Panc1 (cell line): ENCODE data around the gene CD80. TPM values are rescaled to one million over a fixed set of nuclear protein-coding genes. Genes with fewer than 3 reads are reported as not detected.

ENCODE experiments used
- ATAC-seq: fragments of 200-7000 bp; cut with Tn5 transposase; 2 replicates; pipeline ENCODE4 v1.9.1; 2020; ENCODE audit warnings: mild to moderate bottlenecking, moderate library complexity
- BruUV-seq: library from RNA; stranded (reverse); fragments of 400-500 nt; replicated peaks from 2 replicates; lab custom pipeline; 2021; lab: Mats Ljungman, UMichigan
- CTCF ChIA-PET: fragments of 300-600 bp; sonication (Branson Sonifier 250); formaldehyde crosslinking; loops from one replicate; lab custom pipeline; 2022; ENCODE audit warnings: antibody characterized with exemption; lab: Charles Lee
- POLR2A ChIA-PET: fragments of 300-600 bp; sonication (Branson Sonifier 250); formaldehyde crosslinking; loops from one replicate; lab custom pipeline; 2022; ENCODE audit warnings: antibody characterized with exemption; lab: Charles Lee
- DNase-seq: peaks from one replicate; pipeline ENCODE4 v3.0.0-alpha.2; 2010; ENCODE audit warnings: low read depth, low spot score
- H3K27ac ChIP-seq: 2 replicates; pipeline ENCODE4 v1.5.1; 2011; ENCODE audit warnings: mild to moderate bottlenecking, low read length, inconsistent platforms
- H3K27me3 ChIP-seq: fragments of 200-500 bp; sonication (Bioruptor generic); 2 replicates; pipeline ENCODE4 v1.6.0; 2014; ENCODE audit warnings: low read length, inconsistent platforms; ENCODE audit not compliant: control insufficient read depth, insufficient read depth
- H3K36me3 ChIP-seq: fragments of 200-500 bp; sonication (Bioruptor generic); 2 replicates; pipeline ENCODE4 v1.5.1; 2014; ENCODE audit warnings: inconsistent platforms, mild to moderate bottlenecking, low read length, moderate library complexity; ENCODE audit not compliant: control insufficient read depth, insufficient read depth
- H3K4me1 ChIP-seq: 2 replicates; pipeline ENCODE4 v1.5.1; 2011; ENCODE audit warnings: inconsistent platforms, mild to moderate bottlenecking, low read length, moderate library complexity; ENCODE audit not compliant: control insufficient read depth, insufficient read depth
- H3K4me3 ChIP-seq, 2 experiments: 2 replicates each; pipeline ENCODE4 v1.5.1; 2011 to 2012; ENCODE audit warnings: low read depth in 2 of 2, low read length in 2 of 2, mild to moderate bottlenecking in 2 of 2, inconsistent platforms in 1 of 2, moderate library complexity in 1 of 2
- H3K9me3 ChIP-seq: fragments of 200-500 bp; sonication (Bioruptor generic); 2 replicates; pipeline ENCODE4 v1.5.1; 2014; ENCODE audit warnings: low read depth, mild to moderate bottlenecking, inconsistent platforms, low read length, moderate library complexity; ENCODE audit not compliant: control insufficient read depth, insufficient read depth
- CTCF ChIP-seq: fragments of 450-650 bp; IDR thresholded peaks from 2 replicates; pipeline ENCODE4 v1.5.1; 2017; ENCODE audit warnings: mild to moderate bottlenecking
- POLR2AphosphoS5 ChIP-seq: IDR thresholded peaks from 2 replicates; pipeline ENCODE4 v1.6.1; 2012; ENCODE audit warnings: mild to moderate bottlenecking, low read depth, low read length, moderate library complexity
- REST ChIP-seq, 2 experiments: IDR thresholded peaks; 2 replicates each; pipeline ENCODE4 v1.6.1; 2011 to 2012; ENCODE audit warnings: low read depth in 2 of 2, control low read depth in 1 of 2, low read length in 1 of 2, mild to moderate bottlenecking in 1 of 2, moderate library complexity in 1 of 2; ENCODE audit not compliant: insufficient read depth in 1 of 2
- SIN3A ChIP-seq: IDR thresholded peaks from 2 replicates; pipeline ENCODE4 v1.6.1; 2012; ENCODE audit warnings: low read depth, mild to moderate bottlenecking, low read length, moderate library complexity, borderline replicate concordance; ENCODE audit not compliant: insufficient read depth
- TCF7L2 ChIP-seq: IDR thresholded peaks from 2 replicates; pipeline ENCODE4 v1.6.1; 2011; ENCODE audit warnings: mild to moderate bottlenecking, low read depth, low read length, inconsistent platforms
- in situ Hi-C: cut with HindIII; loops from 2 replicates; pipeline ENCODE4 v1.10.0; 2016; ENCODE audit warnings: low sequenced_read_pairs, low pct_unique_long_range_greater_than_20kb
- intact Hi-C: fragments of 100-400 bp; cut with micrococcal nuclease; formaldehyde crosslinking; loops from one replicate; pipeline ENCODE4 v1.10.0; 2022; ENCODE audit not compliant: unreplicated experiment
- total RNA-seq: library from RNA; stranded (reverse); gene quantifications from one replicate; pipeline ENCODE4 v1.2.1, GENCODE V29; 2021; ENCODE audit not compliant: unreplicated experiment

CD80 gene
- total RNA-seq, 1 experiment from 2014 or later: 0.15 TPM

- TF ChIP-seq TCF7L2 (no peak), POLR2AphosphoS5 (no peak), CTCF (no peak), SIN3A (no peak), REST (IDR thresholded peaks at IDR 0.05; ENCODE audit: insufficient read depth in 1 of 2, low read depth in 2 of 2, low read length in 1 of 2) (no peak)
- Histone ChIP-seq H3K4me1 (no peaks in the 10 kb centered on the region), H3K4me3 (no peak overlapping the region), H3K27me3 (peaks cover 5% of the 10 kb centered on the region), H3K36me3 (no peaks in the 10 kb centered on the region), H3K9me3 (no peaks in the 10 kb centered on the region), H3K27ac (no peak overlapping the region)
- intact Hi-C loops: no loop called here
- ChIA-PET POLR2A (no interaction called here), CTCF (no interaction called here)
- DNase-seq (no peak), ATAC-seq (no peak)
- BruUV-seq: no TSS peak
- in situ Hi-C loops: no loop called here
Measured at GRCh38 chr3:119571230-119571629, 11.8 kb upstream of the CD80 start.

- Histone ChIP-seq H3K4me3 (no peak overlapping the region), H3K9me3 (no peaks in the 10 kb centered on the region), H3K27ac (no peak overlapping the region), H3K36me3 (no peaks in the 10 kb centered on the region), H3K4me1 (no peaks in the 10 kb centered on the region), H3K27me3 (peaks cover 5% of the 10 kb centered on the region)
- BruUV-seq: no TSS peak
- CTCF ChIA-PET: no interaction called here
- in situ Hi-C loops: no loop called here
- intact Hi-C loops: no loop called here
- DNase-seq (no peak), ATAC-seq (no peak)
- TF ChIP-seq REST (IDR thresholded peaks at IDR 0.05; ENCODE audit: insufficient read depth in 1 of 2, low read depth in 2 of 2, low read length in 1 of 2) (no peak), POLR2AphosphoS5 (no peak), CTCF (no peak), SIN3A (no peak), TCF7L2 (no peak)
- POLR2A ChIA-PET: no interaction called here
Measured at GRCh38 chr3:119570229-119570628, 10.8 kb upstream of the CD80 start.
